Neuronal stem cell (in vitro differentiated cells): ENCODE data around the gene PDE2A.

Source experiments
- DNase-seq: peaks from one replicate; pipeline ENCODE4 v3.0.0-alpha.2; 2013; ENCODE audit warnings: low spot score
- H2AFZ ChIP-seq: one replicate; pipeline ENCODE4 v1.6.1; 2013; ENCODE audit warnings: mild to moderate bottlenecking, low read length, inconsistent platforms
- H2AK5ac ChIP-seq: 2 replicates; pipeline ENCODE4 v1.6.1; 2013; ENCODE audit warnings: low read depth, mild to moderate bottlenecking, inconsistent platforms, low read length, moderate library complexity, mixed read lengths
- H2BK120ac ChIP-seq: 2 replicates; pipeline ENCODE4 v1.6.1; 2013; ENCODE audit warnings: low read depth, mild to moderate bottlenecking, inconsistent platforms, low read length, moderate library complexity, mixed read lengths
- H2BK12ac ChIP-seq: one replicate; pipeline ENCODE4 v1.6.1; 2013; ENCODE audit warnings: low read length, inconsistent platforms
- H2BK15ac ChIP-seq: 2 replicates; pipeline ENCODE4 v1.6.1; 2013; ENCODE audit warnings: mild to moderate bottlenecking, low read length, inconsistent platforms, mixed read lengths
- H2BK5ac ChIP-seq: one replicate; pipeline ENCODE4 v1.6.1; 2013; ENCODE audit warnings: inconsistent platforms, mild to moderate bottlenecking, low read length, moderate library complexity
- H3K14ac ChIP-seq: one replicate; pipeline ENCODE4 v1.6.1; 2013; ENCODE audit warnings: low read length, inconsistent platforms
- H3K18ac ChIP-seq: 2 replicates; pipeline ENCODE4 v1.6.1; 2013; ENCODE audit warnings: low read length, inconsistent platforms
- H3K23ac ChIP-seq: 2 replicates; pipeline ENCODE4 v1.6.1; 2013; ENCODE audit warnings: low read depth, mild to moderate bottlenecking, mixed read lengths, low read length, inconsistent platforms; ENCODE audit not compliant: poor library complexity
- H3K27ac ChIP-seq: replicated peaks from 3 replicates; pipeline ENCODE4 v1.5.1; 2013; ENCODE audit warnings: low read length, inconsistent platforms
- H3K27me3 ChIP-seq, 3 experiments: 2 replicates each; pipeline ENCODE4 v1.6.1; 2013; ENCODE audit warnings: low read length in 3 of 3, mild to moderate bottlenecking in 2 of 3, inconsistent platforms in 1 of 3, low read depth in 1 of 3, mixed read lengths in 1 of 3, moderate library complexity in 1 of 3; ENCODE audit not compliant: control insufficient read depth in 3 of 3, insufficient read depth in 3 of 3
- H3K36me3 ChIP-seq, 2 donors: replicated peaks in 1 of 2; 2 replicates each; pipeline ENCODE4 v1.6.1; 2013; ENCODE audit warnings: low read length in 2 of 2; ENCODE audit not compliant: control insufficient read depth in 2 of 2, insufficient read depth in 2 of 2
- H3K4ac ChIP-seq: 2 replicates; pipeline ENCODE4 v1.6.1; 2013; ENCODE audit warnings: inconsistent platforms, mild to moderate bottlenecking, low read length, moderate library complexity
- H3K4me1 ChIP-seq, 2 donors: 1 replicate in 1 of 2; 2 replicates in 1 of 2; pipeline ENCODE4 v1.6.1; 2013; ENCODE audit warnings: low read length in 2 of 2, low read depth in 1 of 2; ENCODE audit not compliant: control insufficient read depth in 2 of 2, insufficient read depth in 1 of 2
- H3K4me2 ChIP-seq: one replicate; pipeline ENCODE4 v1.6.1; 2013; ENCODE audit warnings: mild to moderate bottlenecking, low read length, inconsistent platforms; ENCODE audit not compliant: insufficient read depth, poor library complexity, severe bottlenecking
- H3K4me3 ChIP-seq, 2 donors: 2 replicates each; pipeline ENCODE4 v1.5.1; 2013; ENCODE audit warnings: low read length in 2 of 2, mild to moderate bottlenecking in 2 of 2, inconsistent platforms in 1 of 2, moderate library complexity in 1 of 2
- H3K79me1 ChIP-seq: one replicate; pipeline ENCODE4 v1.6.1; 2013; ENCODE audit warnings: low read depth, mild to moderate bottlenecking, inconsistent platforms, low read length, moderate library complexity
- H3K9ac ChIP-seq: one replicate; pipeline ENCODE4 v1.6.1; 2013; ENCODE audit warnings: mild to moderate bottlenecking, low read depth, low read length, inconsistent platforms; ENCODE audit not compliant: poor library complexity
- H3K9me3 ChIP-seq, 2 donors: replicated peaks in 1 of 2; 2 replicates each; pipeline versions ENCODE3 to v1.6.1; 2013; ENCODE audit warnings: low read length in 2 of 2, mild to moderate bottlenecking in 2 of 2, inconsistent platforms in 1 of 2, low read depth in 1 of 2, mixed read lengths in 1 of 2, moderate library complexity in 1 of 2; ENCODE audit not compliant: control insufficient read depth in 2 of 2, insufficient read depth in 1 of 2
- H4K8ac ChIP-seq: one replicate; pipeline ENCODE4 v1.6.1; 2013; ENCODE audit warnings: low read depth, mild to moderate bottlenecking, inconsistent platforms, low read length, moderate library complexity
- H4K91ac ChIP-seq: one replicate; pipeline ENCODE4 v1.6.1; 2013; ENCODE audit warnings: low read length, low read depth, mild to moderate bottlenecking, inconsistent platforms; ENCODE audit not compliant: poor library complexity
- WGBS, 2 donors: extraction: QIAGEN DNeasy Blood & Tissue Kit; methylation state at CpG; one replicate each; pipeline ENCODE4 v1.1.7; 2013; ENCODE audit warnings: missing lambda C conversion rate in 2 of 2, mixed read lengths in 1 of 2; ENCODE audit not compliant: insufficient read length in 2 of 2, insufficient replicate concordance in 1 of 2; ENCODE audit errors: extremely low coverage in 2 of 2; 5-methylcytosine and 5-hydroxymethylcytosine counted together

PDE2A gene

DNA sequence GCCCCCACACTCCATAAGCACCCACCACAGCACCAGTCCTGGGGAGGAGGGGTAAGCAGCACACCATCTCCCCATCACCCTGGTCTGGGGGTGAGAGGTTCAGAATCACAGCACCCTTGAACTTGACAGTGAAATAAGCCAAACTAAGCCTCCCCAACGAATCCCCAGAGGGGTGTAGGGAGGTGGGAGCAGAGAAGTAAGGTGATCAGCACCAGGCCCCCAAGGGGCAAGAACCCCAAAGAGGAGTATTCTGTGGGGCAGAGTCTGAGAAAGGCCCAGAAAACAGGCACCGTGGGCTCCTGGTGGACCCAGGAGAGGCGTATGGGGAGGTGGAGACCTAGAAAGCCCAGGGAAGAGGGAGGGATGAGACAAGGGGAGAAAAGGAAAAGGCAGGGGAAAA lies 47.1 kb upstream of the PDE2A start:
- Histone ChIP-seq H3K4me3 (peak overlapping the region in 1 of 2 donors; percentile 39), H3K27ac (no peak overlapping the region)
- no CpG with 5 or more reads among the region's 3 CpGs for WGBS, 2 donors

DNA sequence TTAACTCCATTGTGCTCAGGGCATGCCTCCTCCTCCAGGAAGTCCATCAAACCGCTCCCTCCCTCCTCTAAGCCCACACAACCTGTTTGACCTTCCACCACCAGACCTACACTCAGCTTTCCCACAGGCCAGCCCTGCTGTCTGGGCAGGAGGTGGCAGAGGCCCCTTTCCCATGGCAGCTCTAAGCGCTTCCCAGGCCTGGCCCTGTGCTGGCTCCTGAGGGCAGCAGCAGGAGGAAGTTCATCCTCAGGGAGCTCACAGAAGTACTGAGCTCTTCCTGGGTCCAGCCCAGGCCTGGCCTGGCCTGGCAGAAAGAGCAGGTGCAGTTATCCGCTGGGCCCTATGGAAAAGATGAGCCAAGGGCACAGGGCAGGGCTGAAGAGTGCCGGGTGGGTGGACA lies 46.6 kb upstream of the PDE2A start:
- Histone ChIP-seq H4K91ac (no peak overlapping the region), H4K8ac (no peak overlapping the region), H3K4me1 (peaks cover 4 to 31% of the 10 kb centered on the region in 2 donors), H3K27ac (no peak overlapping the region), H3K4me3 (no peak overlapping the region), H3K79me1 (no peaks in the 10 kb centered on the region), H2AFZ (no peak overlapping the region), H2BK12ac (no peak overlapping the region), H3K23ac (no peak overlapping the region), H3K4me2 (no peak overlapping the region), H3K27me3 (no peaks in the 10 kb centered on the region), H3K9ac (no peak overlapping the region), H2AK5ac (no peak overlapping the region), H3K36me3 (no peaks in the 10 kb centered on the region), H2BK15ac (no peak overlapping the region), H2BK120ac (no peak overlapping the region), H3K9me3 (no peaks in the 10 kb centered on the region), H3K18ac (no peak overlapping the region), H3K14ac (no peak overlapping the region), H2BK5ac (no peak overlapping the region), H3K4ac (no peak overlapping the region)
- no peak for DNase-seq
- WGBS, 2 donors: no CpG with 5 or more reads among the region's 4 CpGs

More for the DNA sequence above, 47.1 kb upstream of the PDE2A start:
- Histone ChIP-seq H3K79me1 (no peaks in the 10 kb centered on the region), H3K9ac (no peak overlapping the region), H2BK12ac (no peak overlapping the region), H3K36me3 (no peaks in the 10 kb centered on the region), H3K4me1 (peaks cover 4 to 28% of the 10 kb centered on the region in 2 donors), H3K4me2 (no peak overlapping the region), H2BK5ac (no peak overlapping the region), H2BK15ac (no peak overlapping the region), H4K8ac (no peak overlapping the region), H3K23ac (no peak overlapping the region), H2AFZ (peak overlapping the region; percentile 92), H3K14ac (no peak overlapping the region), H3K18ac (no peak overlapping the region), H2BK120ac (no peak overlapping the region), H3K9me3 (no peaks in the 10 kb centered on the region), H3K27me3 (no peaks in the 10 kb centered on the region), H3K4ac (no peak overlapping the region), H2AK5ac (no peak overlapping the region), H4K91ac (no peak overlapping the region)
- no peak for DNase-seq

DNA sequence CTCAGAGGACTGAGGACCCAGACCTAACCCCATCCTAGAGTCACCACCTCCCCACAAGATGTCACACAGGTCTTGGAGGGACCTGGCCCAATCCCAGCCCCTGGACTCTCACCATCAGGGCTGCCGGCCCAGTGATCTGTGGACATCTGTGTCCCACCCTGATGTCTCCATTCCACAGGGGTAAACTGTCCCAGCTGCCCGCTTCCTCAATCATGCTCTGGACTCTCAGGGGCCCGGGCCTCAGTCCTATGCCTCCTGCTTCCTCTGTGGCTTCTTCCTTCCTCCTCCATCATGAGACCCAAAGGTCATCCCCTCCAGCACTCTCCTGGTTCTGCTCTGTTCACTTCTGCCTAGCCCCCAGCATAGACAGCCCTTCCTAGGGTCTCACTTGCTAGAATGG lies 45.8 kb upstream of the PDE2A start:
- no peak overlapping the region for H4K8ac ChIP-seq
- H3K18ac ChIP-seq: no peak overlapping the region
- no peak overlapping the region for H3K23ac ChIP-seq
- H3K4me2 ChIP-seq: no peak overlapping the region
- no peak overlapping the region for H3K4ac ChIP-seq
- H2BK12ac ChIP-seq: no peak overlapping the region
- no peaks in the 10 kb centered on the region for H3K9me3 ChIP-seq
- no peak overlapping the region for H4K91ac ChIP-seq
- no peak for DNase-seq
- H2BK5ac ChIP-seq: no peak overlapping the region
- peaks cover 4 to 31% of the 10 kb centered on the region in 2 donors for H3K4me1 ChIP-seq
- no CpG with 5 or more reads among the region's 3 CpGs for WGBS, 2 donors
- H3K9ac ChIP-seq: no peak overlapping the region
- no peak overlapping the region for H3K27ac ChIP-seq
- no peak overlapping the region for H2AK5ac ChIP-seq
- H3K36me3 ChIP-seq: no peaks in the 10 kb centered on the region
- H3K27me3 ChIP-seq: no peaks in the 10 kb centered on the region
- H3K4me3 ChIP-seq: no peak overlapping the region
- H2BK120ac ChIP-seq: no peak overlapping the region
- no peaks in the 10 kb centered on the region for H3K79me1 ChIP-seq
- H3K14ac ChIP-seq: no peak overlapping the region
- H2BK15ac ChIP-seq: no peak overlapping the region
- no peak overlapping the region for H2AFZ ChIP-seq

DNA sequence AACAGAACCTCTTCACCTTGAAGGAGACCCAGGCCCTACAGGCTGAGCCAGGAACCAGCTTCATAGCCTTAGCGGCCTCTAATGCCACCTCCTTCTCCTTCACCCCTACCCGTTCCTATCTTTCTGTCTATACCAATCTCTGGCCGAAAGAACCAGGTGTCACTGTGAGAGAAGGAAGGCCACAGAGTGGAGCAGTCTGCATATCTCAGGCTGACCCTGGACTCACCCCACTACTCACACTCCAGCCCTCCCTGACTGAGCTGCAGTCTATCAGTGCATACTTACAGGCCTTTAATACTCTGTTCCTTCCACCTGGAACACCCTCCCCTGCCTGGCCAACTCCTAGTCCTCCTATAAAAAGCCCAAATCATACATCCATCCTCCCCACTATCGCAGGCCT lies 45.3 kb upstream of the PDE2A start:
- H3K4me1 ChIP-seq: peaks cover 4 to 31% of the 10 kb centered on the region in 2 donors
- no peak overlapping the region for H2AFZ ChIP-seq
- no peak overlapping the region for H3K27ac ChIP-seq
- no CpG with 5 or more reads among the region's 4 CpGs for WGBS, 2 donors
- no peak overlapping the region for H3K14ac ChIP-seq
- H2BK5ac ChIP-seq: no peak overlapping the region
- H3K4me3 ChIP-seq: no peak overlapping the region
- H3K18ac ChIP-seq: no peak overlapping the region
- H2AK5ac ChIP-seq: no peak overlapping the region
- H3K23ac ChIP-seq: no peak overlapping the region
- H3K27me3 ChIP-seq: no peaks in the 10 kb centered on the region
- H4K91ac ChIP-seq: no peak overlapping the region
- no peaks in the 10 kb centered on the region for H3K9me3 ChIP-seq
- no peak overlapping the region for H4K8ac ChIP-seq
- no peak overlapping the region for H3K4ac ChIP-seq
- H2BK15ac ChIP-seq: no peak overlapping the region
- no peak overlapping the region for H3K9ac ChIP-seq
- no peak for DNase-seq
- H2BK120ac ChIP-seq: no peak overlapping the region
- no peak overlapping the region for H3K4me2 ChIP-seq
- no peaks in the 10 kb centered on the region for H3K79me1 ChIP-seq
- H3K36me3 ChIP-seq: no peaks in the 10 kb centered on the region
- H2BK12ac ChIP-seq: no peak overlapping the region
